NCI-H82 treated with DMSO at 0.1 percent for 48 hours (cell line): ENCODE data around the gene NAIP.
"Not testable (repeated sequence)": the region's sequence is repeated elsewhere in the genome, so short reads cannot be mapped to it uniquely, and the experiment has no call there.

Source experiments
- DNase-seq: peaks from one replicate; lab custom pipeline; 2025; ENCODE audit not compliant: unreplicated experiment; lab: John Stamatoyannopoulos, UW

NAIP gene

DNA sequence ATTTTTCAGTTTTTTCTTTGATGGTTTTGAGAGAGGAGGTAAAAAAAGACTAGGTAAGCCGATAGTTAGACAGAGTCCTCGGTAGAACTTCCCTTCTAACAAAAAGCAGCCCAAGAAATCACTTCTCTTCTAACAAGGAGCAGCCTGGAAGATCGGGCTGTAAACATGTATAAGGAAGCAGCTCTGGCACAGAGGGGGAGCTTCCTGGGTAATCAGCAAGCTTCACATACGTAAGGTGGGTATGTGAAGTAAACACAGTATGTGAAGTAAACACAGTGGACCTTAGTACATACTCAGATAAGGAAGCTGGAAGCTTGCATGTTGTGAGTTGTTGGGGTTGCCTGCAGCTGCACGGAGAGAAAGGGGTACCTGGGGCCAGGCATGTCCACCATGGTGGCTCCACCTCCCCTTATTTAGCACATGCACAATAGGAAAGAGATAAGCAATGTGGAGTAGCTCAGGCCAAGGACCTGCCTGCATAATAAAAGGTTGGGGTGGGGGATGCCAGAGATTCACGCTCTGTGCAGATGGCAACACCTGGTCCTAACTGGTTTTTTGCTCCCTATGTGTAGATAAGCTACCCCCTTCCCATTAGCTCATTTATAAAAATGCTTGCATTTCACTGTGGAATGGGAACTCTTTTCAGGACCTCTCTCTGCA, 93.3 kb downstream of the NAIP start:
- not testable (repeated sequence) for DNase-seq

DNA sequence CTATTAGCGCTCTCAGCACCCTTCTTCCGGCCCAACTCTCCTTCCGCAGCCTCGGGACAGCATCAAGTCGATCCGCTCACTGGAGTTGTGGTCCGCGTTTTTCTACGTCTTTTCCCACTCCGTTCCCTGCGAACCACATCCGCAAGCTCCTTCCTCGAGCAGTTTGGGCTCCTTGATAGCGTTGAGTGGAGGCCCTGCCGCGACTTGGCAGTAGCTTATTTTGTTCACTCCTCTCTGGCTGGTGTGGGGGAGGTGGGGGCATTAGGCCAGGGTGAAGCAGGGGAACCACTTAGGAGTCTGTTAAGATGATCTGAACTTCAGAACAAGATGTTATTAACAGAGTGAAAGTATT, 100.0 kb downstream of the NAIP start:
- DNase-seq: not testable (repeated sequence)
